Thyroid gland (tissue), 4 donors: Measurements from ENCODE around the gene ATG14. TPM values are rescaled to one million over a fixed set of nuclear protein-coding genes. Genes with fewer than 3 reads are reported as not detected.

ENCODE experiments used
- DNase-seq, 2 donors: peaks; one replicate each; pipeline ENCODE4 v3.0.0-alpha.2; 2019
- H3K27ac ChIP-seq, 3 donors: fragments of 200-600 bp; sonication (generic); 1 replicate in 2 of 3; 2 replicates in 1 of 3; pipeline ENCODE4 v1.5.1; 2016 to 2019; ENCODE audit warnings: mild to moderate bottlenecking in 1 of 3, moderate library complexity in 1 of 3
- H3K27me3 ChIP-seq: fragments of 200-600 bp; sonication (generic); one replicate; pipeline ENCODE4 v1.5.1; 2019
- H3K36me3 ChIP-seq, 2 donors: fragments of 200-600 bp; sonication (generic); one replicate each; pipeline ENCODE4 v1.5.1; 2016 to 2019
- H3K4me1 ChIP-seq, 2 donors: fragments of 200-600 bp; sonication (generic); one replicate each; pipeline ENCODE4 v1.5.1; 2017 to 2019
- H3K4me3 ChIP-seq, 3 donors: fragments of 200-600 bp; sonication (generic); replicated peaks in 1 of 3; 1 replicate in 2 of 3; 2 replicates in 1 of 3; pipeline ENCODE4 v1.5.1; 2016; ENCODE audit warnings: mild to moderate bottlenecking in 1 of 3
- H3K9me3 ChIP-seq: fragments of 200-600 bp; sonication (generic); one replicate; pipeline ENCODE4 v1.5.1; 2017
- POLR2A ChIP-seq, 2 donors: fragments of 450-650 bp; IDR thresholded peaks; one replicate each; pipeline ENCODE4 v1.6.1; 2017; ENCODE audit warnings: antibody characterized with exemption in 2 of 2, mild to moderate bottlenecking in 2 of 2, moderate library complexity in 1 of 2
- WGBS, 2 donors: methylation state at CpG; one replicate each; pipeline ENCODE4 v1.1.5; 2017; 5-methylcytosine and 5-hydroxymethylcytosine counted together
- intact Hi-C: fragments of 100-400 bp; cut with DNase I; formaldehyde crosslinking; loops from one replicate; pipeline ENCODE4 v1.15.1; 2023
- total RNA-seq, 4 donors: library from RNA; depleted of rRNA; stranded (reverse); fragments of >200 nt; gene quantifications; one replicate each; pipeline ENCODE4 v1.2.3, GENCODE V29; 2016
- TF ChIP-seq, protein P1 (sequence below), 6 experiments: fragments of 200-600 bp in 3 of 6; fragments of 450-650 bp in 3 of 6; sonication (generic) in 3 of 6; IDR thresholded peaks; one replicate each; pipeline ENCODE4 v1.5.1; 2016 to 2019; ENCODE audit warnings: antibody characterized with exemption in 6 of 6, mild to moderate bottlenecking in 2 of 6, inconsistent platforms in 1 of 6, moderate library complexity in 1 of 6

ATG14 gene
- total RNA-seq, 4 donors from 2014 or later = 13.3 to 22.2 (median 19.1) TPM

DNA sequence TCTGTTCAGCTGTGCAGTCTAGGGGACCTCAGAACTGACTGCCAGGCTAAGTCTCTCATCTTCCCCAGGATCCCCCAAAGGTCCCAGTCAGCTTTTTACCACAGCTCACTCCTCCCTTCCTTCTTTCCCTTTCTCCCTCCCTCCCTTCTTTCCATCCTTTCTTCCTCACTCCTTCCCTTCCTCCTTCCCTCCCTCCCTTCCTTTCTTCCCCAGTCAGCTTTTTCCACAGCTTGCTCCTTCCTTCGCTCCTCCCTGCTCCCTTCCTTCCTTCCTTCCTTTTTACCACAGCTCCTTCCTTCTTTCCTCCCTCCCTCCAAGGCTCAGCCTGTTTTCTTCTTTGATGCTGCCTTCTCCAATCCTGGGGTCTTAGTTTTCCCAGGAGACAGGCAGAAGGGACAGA is 39.2 kb downstream of the ATG14 start:
- H3K27ac ChIP-seq = no peak overlapping the region
- TF ChIP-seq POLR2A (IDR thresholded peaks at IDR 0.05) = no peak
- TF ChIP-seq, protein P1, sequence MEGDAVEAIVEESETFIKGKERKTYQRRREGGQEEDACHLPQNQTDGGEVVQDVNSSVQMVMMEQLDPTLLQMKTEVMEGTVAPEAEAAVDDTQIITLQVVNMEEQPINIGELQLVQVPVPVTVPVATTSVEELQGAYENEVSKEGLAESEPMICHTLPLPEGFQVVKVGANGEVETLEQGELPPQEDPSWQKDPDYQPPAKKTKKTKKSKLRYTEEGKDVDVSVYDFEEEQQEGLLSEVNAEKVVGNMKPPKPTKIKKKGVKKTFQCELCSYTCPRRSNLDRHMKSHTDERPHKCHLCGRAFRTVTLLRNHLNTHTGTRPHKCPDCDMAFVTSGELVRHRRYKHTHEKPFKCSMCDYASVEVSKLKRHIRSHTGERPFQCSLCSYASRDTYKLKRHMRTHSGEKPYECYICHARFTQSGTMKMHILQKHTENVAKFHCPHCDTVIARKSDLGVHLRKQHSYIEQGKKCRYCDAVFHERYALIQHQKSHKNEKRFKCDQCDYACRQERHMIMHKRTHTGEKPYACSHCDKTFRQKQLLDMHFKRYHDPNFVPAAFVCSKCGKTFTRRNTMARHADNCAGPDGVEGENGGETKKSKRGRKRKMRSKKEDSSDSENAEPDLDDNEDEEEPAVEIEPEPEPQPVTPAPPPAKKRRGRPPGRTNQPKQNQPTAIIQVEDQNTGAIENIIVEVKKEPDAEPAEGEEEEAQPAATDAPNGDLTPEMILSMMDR (IDR thresholded peaks at IDR 0.05) = no peak
- 90 to 100% methylated on average over 1 of the region's 1 CpG for WGBS, 2 donors
- peaks cover 13 to 20% of the 10 kb centered on the region in 2 donors for H3K36me3 ChIP-seq
- H3K4me1 ChIP-seq = no peaks in the 10 kb centered on the region
- H3K27me3 ChIP-seq = no peaks in the 10 kb centered on the region
- no peak for DNase-seq
- intact Hi-C loops = no loop called here
- no peak overlapping the region for H3K4me3 ChIP-seq
- no peaks in the 10 kb centered on the region for H3K9me3 ChIP-seq

DNA sequence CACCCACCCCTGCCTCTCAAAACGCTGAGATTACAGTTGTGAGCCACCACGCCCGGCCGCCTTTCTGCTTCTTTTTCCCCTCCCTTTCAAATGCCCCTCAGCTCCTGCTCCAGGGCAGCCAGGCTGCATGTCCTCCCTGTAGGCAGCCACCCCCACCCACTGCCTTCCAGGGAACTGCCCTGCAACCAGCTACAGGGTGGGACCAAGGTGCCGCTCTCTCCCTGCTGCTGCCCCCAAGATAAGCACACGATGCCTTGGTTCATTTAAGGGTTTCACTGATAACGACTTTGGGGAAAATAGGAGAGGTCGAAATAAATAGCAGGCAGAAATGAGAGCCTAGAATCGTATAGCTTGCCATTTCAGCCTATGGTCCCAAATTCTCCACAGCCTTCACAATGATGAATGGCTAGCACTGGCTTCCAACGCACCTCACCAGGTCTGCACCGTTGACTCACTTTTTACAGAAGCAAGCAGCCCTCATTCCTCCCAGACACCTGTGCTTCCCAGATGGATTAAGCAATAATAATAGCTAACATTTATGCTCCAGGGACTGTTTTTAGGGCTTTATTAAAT is 40.7 kb downstream of the ATG14 start:
- Histone ChIP-seq H3K9me3 (no peaks in the 10 kb centered on the region), H3K27me3 (no peaks in the 10 kb centered on the region), H3K4me1 (no peaks in the 10 kb centered on the region), H3K36me3 (peaks cover 0 to 16% of the 10 kb centered on the region in 2 donors), H3K27ac (no peak overlapping the region), H3K4me3 (no peak overlapping the region)
- WGBS, 2 donors = 87 to 88% methylated on average over 11 of the region's 11 CpGs
- TF ChIP-seq, protein P1 (IDR thresholded peaks at IDR 0.05) = no peak
- no peak for TF ChIP-seq POLR2A (IDR thresholded peaks at IDR 0.05)
- no peak for DNase-seq
- intact Hi-C loops = no loop called here

DNA sequence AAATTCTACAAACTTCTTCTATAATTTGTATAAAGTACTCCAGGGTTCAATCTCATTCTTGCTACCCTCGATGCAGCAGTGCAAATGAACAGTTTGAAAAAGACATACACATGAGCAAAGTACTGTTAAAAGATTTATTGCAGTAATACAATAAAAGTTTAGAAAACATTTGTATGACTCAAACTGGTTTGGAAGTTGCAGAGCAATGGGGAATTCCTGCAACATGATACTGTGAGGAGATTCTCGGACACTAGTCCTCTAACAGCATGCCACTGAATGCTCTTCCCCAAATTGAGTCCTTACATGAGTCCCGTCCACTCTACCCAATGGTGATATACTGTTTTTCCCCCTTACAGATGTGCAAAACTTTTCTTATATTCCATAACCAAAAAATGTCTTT is 45.4 kb downstream of the ATG14 start:
- H3K27ac ChIP-seq = no peak overlapping the region
- no peaks in the 10 kb centered on the region for H3K27me3 ChIP-seq
- intact Hi-C loops = no loop called here
- H3K4me1 ChIP-seq = no peaks in the 10 kb centered on the region
- DNase-seq = no peak
- H3K4me3 ChIP-seq = no peak overlapping the region
- H3K9me3 ChIP-seq = no peaks in the 10 kb centered on the region
- no peak for TF ChIP-seq POLR2A (IDR thresholded peaks at IDR 0.05)
- TF ChIP-seq, protein P1 (IDR thresholded peaks at IDR 0.05) = no peak
- peaks cover 5 to 16% of the 10 kb centered on the region in 2 donors for H3K36me3 ChIP-seq
- WGBS, 2 donors = 77 to 91% methylated on average over 3 of the region's 3 CpGs

DNA sequence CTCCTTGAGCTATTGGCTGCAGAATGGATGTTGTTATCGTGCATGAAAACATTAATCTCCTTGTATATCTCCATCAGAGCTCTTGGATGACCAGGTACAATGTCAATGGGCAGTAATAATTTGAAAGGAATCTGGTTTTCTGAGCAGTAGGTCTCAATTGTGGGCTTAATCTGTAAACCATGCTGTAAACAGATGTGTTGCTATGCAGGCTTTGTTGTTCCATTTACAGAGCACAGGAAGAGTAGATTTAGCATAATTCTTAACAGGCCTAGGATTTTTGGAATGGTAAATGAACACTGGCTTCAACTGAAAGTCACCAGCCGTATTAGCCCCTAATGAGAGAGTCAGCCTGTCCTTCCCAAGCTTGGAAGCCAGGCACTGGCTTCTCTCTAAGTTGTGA is 50.4 kb downstream of the ATG14 start:
- Histone ChIP-seq H3K27ac (no peak overlapping the region), H3K36me3 (peaks cover 0 to 5% of the 10 kb centered on the region in 2 donors), H3K27me3 (no peaks in the 10 kb centered on the region), H3K4me3 (no peak overlapping the region), H3K4me1 (no peaks in the 10 kb centered on the region), H3K9me3 (no peaks in the 10 kb centered on the region)
- intact Hi-C loops = no loop called here
- no peak for DNase-seq
- WGBS, 2 donors = 89 to 90% methylated on average over 2 of the region's 2 CpGs
- TF ChIP-seq, protein P1 (IDR thresholded peaks at IDR 0.05) = no peak
- no peak for TF ChIP-seq POLR2A (IDR thresholded peaks at IDR 0.05)

DNA sequence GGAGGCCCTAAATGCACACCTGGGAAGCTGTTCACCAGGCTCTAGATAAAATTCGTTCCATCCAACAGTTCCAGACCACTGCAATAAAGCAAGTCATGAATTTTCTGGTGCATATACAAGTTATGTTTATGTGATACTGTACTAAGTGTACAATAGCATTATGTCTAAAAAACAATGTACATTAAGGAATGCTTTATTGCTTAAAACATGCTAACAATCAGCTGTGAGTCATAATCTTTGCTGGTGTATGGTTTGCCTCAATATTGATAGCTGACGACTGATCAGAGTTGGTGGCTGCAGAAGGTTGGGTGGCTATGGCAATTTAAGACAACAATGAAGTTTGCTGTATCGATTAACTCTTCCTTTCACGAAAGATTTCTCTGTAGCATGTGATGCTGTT is 52.3 kb downstream of the ATG14 start:
- Histone ChIP-seq H3K27ac (no peak overlapping the region), H3K36me3 (no peaks in the 10 kb centered on the region), H3K27me3 (no peaks in the 10 kb centered on the region), H3K4me3 (no peak overlapping the region), H3K4me1 (peaks cover 0 to 9% of the 10 kb centered on the region in 2 donors), H3K9me3 (no peaks in the 10 kb centered on the region)
- intact Hi-C loops = loop anchor here (10.0 kb wide), 1 partner anchor 115 kb away; no protein-coding TSS in a partner anchor
- 94 to 97% methylated on average over 4 of the region's 4 CpGs for WGBS, 2 donors
- no peak for DNase-seq
- TF ChIP-seq, protein P1 (IDR thresholded peaks at IDR 0.05) = no peak
- TF ChIP-seq POLR2A (IDR thresholded peaks at IDR 0.05) = no peak
